BJ (cell line): Measurements from ENCODE around the gene RNF183. TPM values are rescaled to one million over a fixed set of nuclear protein-coding genes. Genes with fewer than 3 reads are reported as not detected.

Experiments
- CTCF ChIA-PET: fragments of 350-600 bp; formaldehyde crosslinking; extraction: SDS; loops from one replicate; lab custom pipeline; 2021; ENCODE audit warnings: antibody characterized with exemption, inconsistent platforms; lab: Yijun Ruan, JAX
- POLR2A ChIA-PET: fragments of 300-600 bp; sonication (Branson Sonifier 250); formaldehyde crosslinking; extraction: SDS; loops from one replicate; lab custom pipeline; 2021; ENCODE audit warnings: antibody characterized with exemption; lab: Charles Lee
- DNase-seq: peaks from one replicate; pipeline ENCODE4 v3.0.0-alpha.2; 2011; ENCODE audit warnings: low read depth
- H3K27me3 ChIP-seq: 2 replicates; pipeline ENCODE4 v1.6.0; 2011; ENCODE audit warnings: low read length; ENCODE audit not compliant: control insufficient read depth, insufficient read depth
- H3K36me3 ChIP-seq: 2 replicates; pipeline ENCODE4 v1.5.1; 2011; ENCODE audit warnings: low read length; ENCODE audit not compliant: control insufficient read depth, insufficient read depth
- H3K4me3 ChIP-seq: 2 replicates; pipeline ENCODE4 v1.5.1; 2011; ENCODE audit warnings: low read depth, mild to moderate bottlenecking, control low read depth, low read length
- polyA plus RNA-seq: library from polyadenylated mRNA; depleted of rRNA; stranded (reverse); fragments of >200 nt; gene quantifications from 2 replicates; pipeline ENCODE4 v1.2.3, GENCODE V29; 2011
- TF ChIP-seq, protein P1 (sequence below): IDR thresholded peaks from 2 replicates; pipeline ENCODE4 v1.5.1; 2011; ENCODE audit warnings: low read depth, mild to moderate bottlenecking, control low read depth, inconsistent platforms, low read length, moderate library complexity; ENCODE audit not compliant: insufficient read depth

The RNF183 gene
- polyA plus RNA-seq, 1 experiment: not detected

DNA sequence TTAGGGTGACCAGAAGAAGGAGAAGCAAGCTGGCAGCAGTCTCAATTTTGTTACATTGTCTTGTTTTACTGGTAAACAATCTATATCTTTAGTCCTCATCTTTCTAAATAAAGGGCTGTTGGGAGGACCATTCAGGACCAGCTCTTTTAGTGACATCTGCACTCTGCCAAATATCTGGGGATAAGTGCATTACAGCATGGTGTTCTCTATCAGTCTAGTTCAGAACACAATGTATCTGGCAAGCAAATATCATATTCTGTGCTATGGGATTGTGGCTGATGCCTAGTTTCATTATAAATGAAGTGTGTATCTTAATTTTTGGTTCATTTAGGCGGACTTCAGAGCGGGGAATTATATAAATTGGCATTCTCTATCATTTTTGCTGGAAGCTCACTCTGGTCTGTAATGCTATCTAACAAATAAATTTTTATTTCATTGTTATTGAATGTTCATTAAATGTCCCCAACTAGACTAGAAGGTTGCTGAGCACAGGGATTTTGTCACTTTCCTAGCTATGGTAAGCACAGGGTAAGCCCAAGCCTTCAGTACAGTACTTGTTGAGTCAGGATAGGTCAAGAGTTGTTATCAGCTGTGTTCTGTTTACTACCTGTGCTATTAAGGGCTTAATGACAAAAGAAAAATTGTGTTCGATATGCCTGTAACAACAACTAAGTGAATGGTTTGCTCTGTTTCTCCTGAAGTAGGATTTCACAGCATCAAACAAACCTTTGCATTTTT, 25.0 kb upstream of the RNF183 start:
- H3K36me3 ChIP-seq: no peaks in the 10 kb centered on the region
- ChIA-PET CTCF (interaction anchor here (0.8 to 1.2 kb wide), 3 partner anchors 10 to 18 kb away, joined by 3 to 4 read pairs (median 3); no protein-coding TSS in a partner anchor), POLR2A (no interaction called here)
- no peak for DNase-seq
- H3K27me3 ChIP-seq: no peaks in the 10 kb centered on the region
- TF ChIP-seq, protein P1, sequence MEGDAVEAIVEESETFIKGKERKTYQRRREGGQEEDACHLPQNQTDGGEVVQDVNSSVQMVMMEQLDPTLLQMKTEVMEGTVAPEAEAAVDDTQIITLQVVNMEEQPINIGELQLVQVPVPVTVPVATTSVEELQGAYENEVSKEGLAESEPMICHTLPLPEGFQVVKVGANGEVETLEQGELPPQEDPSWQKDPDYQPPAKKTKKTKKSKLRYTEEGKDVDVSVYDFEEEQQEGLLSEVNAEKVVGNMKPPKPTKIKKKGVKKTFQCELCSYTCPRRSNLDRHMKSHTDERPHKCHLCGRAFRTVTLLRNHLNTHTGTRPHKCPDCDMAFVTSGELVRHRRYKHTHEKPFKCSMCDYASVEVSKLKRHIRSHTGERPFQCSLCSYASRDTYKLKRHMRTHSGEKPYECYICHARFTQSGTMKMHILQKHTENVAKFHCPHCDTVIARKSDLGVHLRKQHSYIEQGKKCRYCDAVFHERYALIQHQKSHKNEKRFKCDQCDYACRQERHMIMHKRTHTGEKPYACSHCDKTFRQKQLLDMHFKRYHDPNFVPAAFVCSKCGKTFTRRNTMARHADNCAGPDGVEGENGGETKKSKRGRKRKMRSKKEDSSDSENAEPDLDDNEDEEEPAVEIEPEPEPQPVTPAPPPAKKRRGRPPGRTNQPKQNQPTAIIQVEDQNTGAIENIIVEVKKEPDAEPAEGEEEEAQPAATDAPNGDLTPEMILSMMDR: no peak
- H3K4me3 ChIP-seq: no peak overlapping the region

DNA sequence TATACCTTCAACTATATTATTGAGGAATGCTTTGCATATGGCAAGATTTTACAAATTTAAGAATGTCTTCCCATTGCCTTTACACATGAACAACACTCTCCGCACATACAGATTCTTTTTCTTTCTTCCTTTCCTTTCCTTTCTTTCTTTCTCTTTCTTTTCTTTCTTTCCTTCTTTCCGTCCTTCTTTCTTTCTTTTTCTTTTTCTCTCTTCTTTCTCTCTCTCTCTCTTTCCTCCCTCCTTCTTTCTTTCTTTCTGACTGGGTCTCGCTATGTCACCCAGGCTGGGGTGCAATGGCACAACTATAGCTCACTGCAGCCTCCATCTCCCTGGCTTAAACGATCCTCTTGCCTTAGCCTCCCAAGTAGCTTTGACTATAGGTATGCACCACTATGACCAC, 23.1 kb upstream of the RNF183 start:
- Histone ChIP-seq H3K36me3 (no peaks in the 10 kb centered on the region), H3K27me3 (no peaks in the 10 kb centered on the region), H3K4me3 (no peak overlapping the region)
- no peak for DNase-seq
- TF ChIP-seq, protein P1: no peak
- ChIA-PET CTCF (interaction anchor here (1.0 to 1.2 kb wide), 3 partner anchors 8 to 14 kb away, joined by 3 to 6 read pairs (median 4); partner anchors contain the start of gene WDR31), POLR2A (no interaction called here)

DNA sequence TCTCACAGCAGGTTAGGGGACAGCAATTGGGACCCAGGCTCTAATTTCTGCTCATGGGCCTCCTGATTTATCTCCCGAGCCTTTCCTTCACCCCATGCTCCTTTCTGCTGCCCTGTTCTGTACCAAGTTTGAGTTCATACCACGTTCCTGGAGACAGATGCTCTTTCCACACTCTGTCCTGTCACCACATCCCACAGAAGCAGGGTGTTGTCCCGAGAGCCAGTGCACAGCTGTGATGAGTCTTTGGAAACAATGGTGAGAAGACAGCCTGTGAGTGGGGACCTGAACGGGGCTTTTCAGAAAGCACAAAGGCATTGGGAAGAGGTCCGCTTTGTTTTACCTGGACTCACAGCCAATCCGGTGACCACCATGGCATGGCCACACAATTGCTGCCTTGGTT, 19.5 kb upstream of the RNF183 start:
- Histone ChIP-seq H3K36me3 (no peaks in the 10 kb centered on the region), H3K4me3 (no peak overlapping the region), H3K27me3 (no peaks in the 10 kb centered on the region)
- TF ChIP-seq, protein P1: no peak
- POLR2A ChIA-PET: no interaction called here
- DNase-seq: no peak
- CTCF ChIA-PET: interaction anchor here (0.7 to 0.9 kb wide), 2 partner anchors 12 to 17 kb away, joined by 3 read pairs; partner anchors contain the start of gene WDR31

DNA sequence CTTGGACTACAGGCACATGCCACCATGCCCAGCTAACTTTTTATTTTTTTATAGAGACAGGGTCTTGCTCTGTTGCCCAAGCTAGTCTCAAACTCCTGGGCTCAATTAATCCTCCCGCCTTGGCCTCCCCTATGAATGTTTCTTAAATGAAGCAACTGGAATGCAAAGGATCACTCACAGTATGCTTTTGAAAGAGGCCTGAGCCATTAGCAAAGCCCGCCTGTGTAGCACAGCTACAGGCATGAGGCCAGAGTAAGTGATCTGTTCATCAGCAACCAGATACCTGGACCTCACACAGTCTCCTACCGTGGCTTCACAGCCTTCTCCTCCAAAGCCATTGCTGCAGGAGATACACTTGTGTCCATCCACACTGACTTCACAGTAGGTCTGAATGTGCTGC, 16.9 kb upstream of the RNF183 start:
- POLR2A ChIA-PET: no interaction called here
- TF ChIP-seq, protein P1: no peak
- no peak overlapping the region for H3K4me3 ChIP-seq
- H3K36me3 ChIP-seq: no peaks in the 10 kb centered on the region
- CTCF ChIA-PET: no interaction called here
- no peak for DNase-seq
- no peaks in the 10 kb centered on the region for H3K27me3 ChIP-seq

DNA sequence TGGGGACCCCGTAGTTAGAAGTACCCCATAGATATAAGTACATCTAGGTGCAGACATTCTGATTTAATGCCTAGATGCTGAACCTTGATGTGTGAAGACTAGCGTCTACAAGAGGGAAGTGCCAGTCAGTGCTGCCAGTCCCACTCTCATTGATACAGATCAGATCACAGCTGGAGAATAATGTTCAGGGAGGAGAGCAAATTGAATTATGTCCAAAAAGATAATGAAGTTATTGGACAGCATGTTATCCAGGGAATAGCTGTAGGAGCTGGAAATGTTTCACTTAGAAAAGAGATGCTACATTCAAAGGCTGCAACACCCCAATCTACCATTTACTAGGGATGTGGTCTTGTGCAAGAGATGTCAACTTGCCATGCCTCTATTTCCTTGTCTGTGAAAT, 15.9 kb upstream of the RNF183 start:
- ChIA-PET CTCF (interaction anchor here (1.2 to 1.4 kb wide), 2 partner anchors 7 to 11 kb away, joined by 5 to 6 read pairs; no protein-coding TSS in a partner anchor), POLR2A (interaction anchor here (0.5 kb wide), 1 partner anchor 85 kb away, joined by 4 read pairs; no protein-coding TSS in a partner anchor)
- Histone ChIP-seq H3K27me3 (no peaks in the 10 kb centered on the region), H3K36me3 (no peaks in the 10 kb centered on the region), H3K4me3 (no peak overlapping the region)
- TF ChIP-seq, protein P1: no peak
- DNase-seq: no peak
